DOHH2 (cell line): ENCODE data around the gene TOM1.

ENCODE experiments used
- H3F3A ChIP-seq: fragments of 200-600 bp; sonication (generic), shearing (Covaris generic); 2 replicates; pipeline ENCODE4 v1.6.0; 2016; ENCODE audit warnings: antibody characterized with exemption, mild to moderate bottlenecking; ENCODE audit not compliant: control insufficient read depth, insufficient read depth
- H3K27ac ChIP-seq: fragments of 200-600 bp; sonication (generic); 2 replicates; pipeline ENCODE4 v1.5.1; 2014; ENCODE audit warnings: low read depth, mild to moderate bottlenecking, low read length, moderate library complexity
- H3K27me3 ChIP-seq: fragments of 200-600 bp; sonication (generic); 2 replicates; pipeline ENCODE4 v1.6.1; 2014; ENCODE audit warnings: mild to moderate bottlenecking, low read length, mixed read lengths; ENCODE audit not compliant: control insufficient read depth
- H3K36me3 ChIP-seq: fragments of 200-600 bp; sonication (generic); 2 replicates; pipeline ENCODE4 v1.6.1; 2014; ENCODE audit warnings: mild to moderate bottlenecking, low read length, moderate library complexity, mixed read lengths; ENCODE audit not compliant: control insufficient read depth
- H3K4me1 ChIP-seq: fragments of 200-600 bp; sonication (generic); 2 replicates; pipeline ENCODE4 v1.6.1; 2014; ENCODE audit warnings: mild to moderate bottlenecking, low read length, mixed read lengths; ENCODE audit not compliant: control insufficient read depth
- H3K4me2 ChIP-seq: fragments of 200-600 bp; sonication (generic); 2 replicates; pipeline ENCODE4 v1.6.0; 2014; ENCODE audit warnings: mild to moderate bottlenecking, low read length, moderate library complexity
- H3K4me3 ChIP-seq: fragments of 200-600 bp; sonication (generic); 2 replicates; pipeline ENCODE4 v1.5.1; 2014; ENCODE audit warnings: mild to moderate bottlenecking, low read length, mixed read lengths
- H3K79me2 ChIP-seq: fragments of 200-600 bp; sonication (generic); 2 replicates; pipeline ENCODE4 v1.6.1; 2014; ENCODE audit warnings: mild to moderate bottlenecking, low read length, mixed read lengths; ENCODE audit not compliant: control insufficient read depth
- H3K9me2 ChIP-seq: fragments of 200-600 bp; sonication (generic); replicated peaks from 2 replicates; pipeline ENCODE4 v1.6.1; 2014; ENCODE audit warnings: mild to moderate bottlenecking, low read length, mixed read lengths; ENCODE audit not compliant: control insufficient read depth
- H3K9me3 ChIP-seq: fragments of 200-600 bp; sonication (generic); 2 replicates; pipeline ENCODE4 v1.6.1; 2014; ENCODE audit warnings: antibody characterized with exemption, low read length, mixed read lengths; ENCODE audit not compliant: control insufficient read depth, insufficient read depth
- H4K20me1 ChIP-seq: fragments of 200-600 bp; sonication (generic); 2 replicates; pipeline ENCODE4 v1.6.0; 2014; ENCODE audit warnings: low read depth, mild to moderate bottlenecking, antibody characterized with exemption, low read length, moderate library complexity; ENCODE audit not compliant: control insufficient read depth, insufficient read depth
- EZH2phosphoT487 ChIP-seq: fragments of 200-600 bp; sonication (generic); IDR thresholded peaks from 2 replicates; pipeline ENCODE4 v1.6.1; 2017; ENCODE audit warnings: borderline replicate concordance, mild to moderate bottlenecking, antibody characterized with exemption, low read length, moderate library complexity, mixed read lengths
- TF ChIP-seq, protein P1 (sequence below): fragments of 200-600 bp; sonication (generic); IDR thresholded peaks from one replicate; pipeline ENCODE4 v1.5.1; 2014; ENCODE audit warnings: antibody characterized with exemption, mild to moderate bottlenecking, low read depth, low read length; ENCODE audit not compliant: poor library complexity, severe bottlenecking

The TOM1 gene

DNA sequence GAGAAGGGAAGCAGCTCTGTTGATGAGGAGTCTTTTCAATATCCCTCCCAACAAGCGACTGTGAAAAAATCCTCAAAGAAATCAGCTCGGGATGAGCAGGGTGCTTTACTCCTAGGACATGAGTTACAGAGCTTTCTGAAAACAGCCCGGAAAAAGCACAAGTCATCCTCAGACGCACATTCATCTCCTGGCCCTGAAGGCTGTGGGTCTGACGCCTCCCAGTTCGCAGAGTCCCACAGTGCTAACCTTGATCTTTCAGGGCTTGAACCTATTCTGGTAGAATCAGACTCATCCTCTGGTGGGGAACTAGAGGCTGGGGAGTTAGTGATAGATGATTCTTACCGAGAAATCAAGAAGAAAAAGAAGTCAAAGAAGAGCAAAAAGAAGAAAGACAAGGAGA is 34.7 kb upstream of the TOM1 start:
- Histone ChIP-seq H3K4me2 (no peak overlapping the region), H3K27ac (no peak overlapping the region), H3K9me2 (no peaks in the 10 kb centered on the region), H3F3A (no peaks in the 10 kb centered on the region), H3K4me3 (no peak overlapping the region), H3K4me1 (peaks cover under 1% of the 10 kb centered on the region), H3K27me3 (no peaks in the 10 kb centered on the region), H3K9me3 (no peaks in the 10 kb centered on the region), H3K79me2 (peaks cover 93% of the 10 kb centered on the region), H4K20me1 (peaks cover 7% of the 10 kb centered on the region), H3K36me3 (peaks cover 89% of the 10 kb centered on the region)
- no peak for TF ChIP-seq EZH2phosphoT487
- TF ChIP-seq, protein P1, sequence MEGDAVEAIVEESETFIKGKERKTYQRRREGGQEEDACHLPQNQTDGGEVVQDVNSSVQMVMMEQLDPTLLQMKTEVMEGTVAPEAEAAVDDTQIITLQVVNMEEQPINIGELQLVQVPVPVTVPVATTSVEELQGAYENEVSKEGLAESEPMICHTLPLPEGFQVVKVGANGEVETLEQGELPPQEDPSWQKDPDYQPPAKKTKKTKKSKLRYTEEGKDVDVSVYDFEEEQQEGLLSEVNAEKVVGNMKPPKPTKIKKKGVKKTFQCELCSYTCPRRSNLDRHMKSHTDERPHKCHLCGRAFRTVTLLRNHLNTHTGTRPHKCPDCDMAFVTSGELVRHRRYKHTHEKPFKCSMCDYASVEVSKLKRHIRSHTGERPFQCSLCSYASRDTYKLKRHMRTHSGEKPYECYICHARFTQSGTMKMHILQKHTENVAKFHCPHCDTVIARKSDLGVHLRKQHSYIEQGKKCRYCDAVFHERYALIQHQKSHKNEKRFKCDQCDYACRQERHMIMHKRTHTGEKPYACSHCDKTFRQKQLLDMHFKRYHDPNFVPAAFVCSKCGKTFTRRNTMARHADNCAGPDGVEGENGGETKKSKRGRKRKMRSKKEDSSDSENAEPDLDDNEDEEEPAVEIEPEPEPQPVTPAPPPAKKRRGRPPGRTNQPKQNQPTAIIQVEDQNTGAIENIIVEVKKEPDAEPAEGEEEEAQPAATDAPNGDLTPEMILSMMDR: no peak

DNA sequence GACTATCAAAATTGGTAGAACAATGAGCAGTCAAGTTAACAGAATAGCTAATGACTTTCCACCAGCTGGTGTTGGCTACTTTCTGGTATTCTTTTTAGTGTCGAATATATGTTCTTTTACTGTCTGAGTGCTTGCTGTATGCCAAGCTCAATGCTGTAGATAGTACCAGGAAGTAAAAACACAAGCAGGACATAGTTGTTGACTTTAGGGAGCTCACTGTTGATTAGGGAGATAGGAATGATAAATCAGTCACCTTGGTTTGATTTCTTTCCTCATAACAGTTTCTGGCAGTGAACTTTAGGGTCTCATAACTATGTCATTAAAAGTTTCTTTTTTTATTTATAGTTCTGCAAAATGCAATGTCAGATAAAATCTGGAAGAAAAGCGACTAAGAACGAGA is 33.4 kb upstream of the TOM1 start:
- Histone ChIP-seq H3K27me3 (no peaks in the 10 kb centered on the region), H3K4me1 (no peaks in the 10 kb centered on the region), H3K9me3 (no peaks in the 10 kb centered on the region), H3K27ac (no peak overlapping the region), H3F3A (no peaks in the 10 kb centered on the region), H3K9me2 (no peaks in the 10 kb centered on the region), H4K20me1 (peaks cover 3% of the 10 kb centered on the region; the same call in 1 of the 2 replicates), H3K4me2 (no peak overlapping the region), H3K79me2 (peaks cover 86% of the 10 kb centered on the region), H3K36me3 (peaks cover 94% of the 10 kb centered on the region), H3K4me3 (no peak overlapping the region)
- TF ChIP-seq, protein P1: no peak
- TF ChIP-seq EZH2phosphoT487: no peak

DNA sequence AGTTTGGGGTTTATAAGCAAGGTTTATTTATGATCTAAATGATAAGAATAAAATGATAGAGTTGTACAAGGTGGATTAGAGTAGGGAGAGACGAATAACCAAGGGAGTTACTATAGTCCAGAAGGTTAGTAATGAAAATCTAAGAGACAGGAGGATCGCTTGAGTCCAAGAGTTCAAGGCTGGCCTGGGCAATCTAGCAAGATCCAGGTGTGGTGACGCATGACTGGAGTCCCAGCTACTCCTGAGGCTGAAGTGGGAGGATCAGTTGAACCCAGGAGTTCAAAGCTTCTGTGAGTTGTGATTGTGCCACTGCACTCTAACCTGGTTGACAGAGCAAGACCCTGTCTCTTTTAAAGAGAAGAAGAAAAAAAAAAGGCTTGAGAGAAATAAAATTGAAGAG is 30.1 kb upstream of the TOM1 start:
- Histone ChIP-seq H3K9me3 (no peaks in the 10 kb centered on the region), H3K4me2 (no peak overlapping the region), H3K4me1 (no peaks in the 10 kb centered on the region), H3F3A (no peaks in the 10 kb centered on the region), H3K27ac (no peak overlapping the region), H3K9me2 (no peaks in the 10 kb centered on the region), H3K36me3 (peaks cover 93% of the 10 kb centered on the region), H4K20me1 (0 out of 2 replicates have a peak, but pooled peaks cover under 1% of the 10 kb centered on the region), H3K27me3 (no peaks in the 10 kb centered on the region), H3K4me3 (no peak overlapping the region), H3K79me2 (peaks cover 83% of the 10 kb centered on the region)
- no peak for TF ChIP-seq EZH2phosphoT487
- TF ChIP-seq, protein P1: no peak
